ENCODE measurements around the gene RXRA.

The RXRA gene

GRCh38 chr9:134486143-134486591, 159.9 kb downstream of the RXRA start:
- no peak for TF ChIP-seq CTCF (IDR thresholded peaks at IDR 0.05)
- H3K27ac ChIP-seq = no peak overlapping the region

GRCh38 chr9:134486596-134486995, 160.3 kb downstream of the RXRA start:
- H3K27ac ChIP-seq = no peak overlapping the region
- no peak for TF ChIP-seq CTCF (IDR thresholded peaks at IDR 0.05)
- no peak for TF ChIP-seq ZFX (IDR thresholded peaks at IDR 0.05; ENCODE audit: borderline replicate concordance)

Data from 22Rv1 (cell line).